Medulla oblongata (tissue), 1 donor: ENCODE results near the gene SSC5D.

Experiments used
- DNase-seq: peaks from one replicate; pipeline ENCODE4 v3.0.0-alpha.2; 2015; ENCODE audit errors: extremely low spot score

Gene SSC5D

DNA sequence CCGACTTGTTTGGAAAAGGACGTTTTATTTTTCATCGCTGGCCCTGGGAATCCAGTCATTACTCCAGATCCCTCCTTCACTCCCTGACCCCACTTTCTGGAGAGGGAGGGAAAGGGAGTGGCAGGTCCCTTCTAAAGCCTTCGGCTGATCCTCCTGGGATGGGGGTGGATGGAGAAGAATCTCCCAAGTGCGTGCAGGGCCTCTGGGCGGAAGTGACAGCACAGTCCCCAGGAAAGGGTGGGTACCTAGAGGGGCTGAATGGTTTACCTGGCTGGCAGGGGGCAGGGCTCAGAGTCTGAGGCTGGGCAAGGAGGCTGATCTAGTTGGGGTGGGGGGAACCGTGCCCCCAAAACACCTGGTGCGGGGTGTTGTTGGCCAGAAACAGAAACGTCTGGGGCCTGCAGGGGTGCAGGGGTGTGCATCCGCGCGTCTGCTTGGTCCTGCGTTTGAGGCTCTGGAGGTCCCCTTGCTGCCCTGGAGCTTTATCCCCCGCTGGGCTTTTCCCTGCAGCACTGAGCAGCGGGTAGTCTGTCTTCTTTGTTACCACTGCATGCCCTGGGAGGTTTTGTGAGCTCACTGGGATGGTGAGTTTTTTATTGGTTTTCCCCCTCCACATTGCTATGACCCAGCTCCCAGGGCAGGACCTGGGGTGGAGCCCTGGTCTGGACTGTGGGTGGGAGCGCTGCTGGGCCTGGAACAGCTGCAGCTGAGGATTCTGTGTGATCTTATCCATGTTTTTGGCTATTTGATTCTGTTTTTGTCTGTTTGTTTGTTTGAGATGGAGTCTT, 14.8 kb upstream of the SSC5D start:
- DNase-seq = no peak

DNA sequence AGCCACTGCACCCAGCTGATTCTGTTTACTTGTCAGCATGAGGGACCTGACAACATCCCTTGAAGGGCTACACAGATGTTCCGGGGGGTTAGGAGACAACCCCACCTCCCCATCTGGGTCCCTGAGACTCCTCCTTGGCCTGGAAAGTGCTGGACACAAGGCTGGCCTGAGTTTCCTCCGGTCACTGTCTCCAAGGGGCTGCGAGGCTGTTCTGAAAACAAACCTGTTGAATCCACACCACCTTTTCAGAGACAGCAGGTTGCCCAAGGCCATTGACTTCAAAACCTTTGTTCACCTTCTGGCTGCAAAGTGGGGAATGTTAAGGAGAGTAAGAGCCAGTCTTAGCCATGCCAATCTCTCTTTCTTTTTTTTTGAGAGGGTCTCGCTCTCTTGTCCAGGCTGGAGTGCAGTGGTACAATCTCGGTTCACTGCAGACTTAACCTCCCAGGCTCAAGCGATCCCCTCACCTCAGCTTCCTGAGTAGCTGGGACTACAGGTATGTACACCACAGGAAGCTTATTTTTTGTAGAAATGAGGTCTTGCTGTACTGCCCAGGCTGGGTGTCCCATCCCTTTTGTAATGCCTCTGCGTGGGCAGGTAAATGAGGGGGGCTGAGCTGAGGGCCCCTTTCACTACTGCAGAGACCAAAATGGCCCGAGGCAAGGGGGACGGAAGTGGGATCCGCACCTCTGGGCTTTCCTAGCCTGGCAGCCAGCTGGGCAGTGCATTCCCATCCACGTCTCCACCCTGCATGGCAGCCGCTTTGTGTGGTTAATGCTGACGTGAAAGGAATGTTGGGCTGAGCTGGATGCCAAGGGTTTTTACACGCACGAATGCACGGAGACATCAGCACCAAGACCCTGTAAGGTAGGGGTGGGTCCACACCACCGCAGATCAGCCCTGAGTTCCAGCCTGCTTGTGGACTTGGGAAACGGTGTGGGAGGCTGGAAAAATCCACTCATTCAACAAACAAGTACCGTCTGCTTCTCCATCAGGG, 13.7 kb upstream of the SSC5D start:
- no peak for DNase-seq

DNA sequence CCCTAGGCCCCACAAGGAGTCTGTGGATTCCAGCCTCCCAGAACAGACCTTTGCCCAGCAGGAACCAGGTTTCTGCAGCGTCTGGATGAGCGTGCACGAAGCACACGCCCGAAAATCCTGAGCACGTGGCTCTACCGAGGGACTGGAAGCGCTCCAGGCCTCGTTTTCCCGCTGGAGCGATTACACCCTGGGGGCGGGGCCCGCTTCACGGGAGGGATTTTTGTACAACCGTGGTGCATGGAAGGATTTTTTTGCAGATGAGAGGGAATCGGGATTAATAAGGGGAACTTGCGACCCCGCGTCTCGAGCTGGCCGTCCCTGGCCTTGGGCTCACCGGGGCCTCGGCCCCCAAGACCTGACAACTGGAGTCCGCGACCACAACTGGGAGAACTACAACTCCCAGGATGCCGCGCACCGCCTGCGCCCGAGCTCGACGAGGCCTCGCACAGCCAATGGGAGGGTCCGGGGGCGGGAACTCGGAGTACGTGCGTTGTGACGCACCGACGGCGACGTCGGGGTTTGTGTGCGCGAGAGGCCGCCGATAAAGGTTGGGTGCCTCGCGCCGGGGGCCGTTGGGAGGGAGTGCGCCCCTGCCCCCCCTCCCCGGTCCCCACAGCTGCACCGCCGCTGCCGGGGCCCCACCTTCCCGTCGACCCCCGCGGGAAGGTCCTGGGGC, 12.0 kb upstream of the SSC5D start, which contains the start of gene ZNF628:
ZNF628 (plus strand) TSS at position 518 of the 676 bp plus-strand sequence. CDS start 3,294 bp downstream, outside the sequence.
- DNase-seq = peak; percentile 99

DNA sequence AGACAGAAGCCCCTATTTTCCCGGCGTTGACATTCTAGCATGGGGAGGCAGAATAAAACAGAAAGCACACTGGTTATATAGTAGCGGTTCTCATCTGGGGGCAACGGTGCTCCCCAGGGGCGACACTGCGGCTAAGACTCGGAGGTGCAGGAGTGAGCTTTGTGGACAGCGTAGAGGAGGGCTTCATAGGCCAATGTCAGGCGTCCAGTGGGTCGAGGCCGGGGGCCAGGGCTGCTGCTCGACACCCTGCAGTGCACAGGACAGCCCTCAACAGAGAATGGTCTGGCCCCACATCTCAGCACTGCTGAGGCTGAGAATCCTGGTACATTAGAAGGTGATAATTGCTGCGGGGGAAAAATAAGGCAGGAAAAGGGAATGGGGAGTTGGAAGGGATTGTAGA, 10.3 kb upstream of the SSC5D start:
- no peak for DNase-seq

DNA sequence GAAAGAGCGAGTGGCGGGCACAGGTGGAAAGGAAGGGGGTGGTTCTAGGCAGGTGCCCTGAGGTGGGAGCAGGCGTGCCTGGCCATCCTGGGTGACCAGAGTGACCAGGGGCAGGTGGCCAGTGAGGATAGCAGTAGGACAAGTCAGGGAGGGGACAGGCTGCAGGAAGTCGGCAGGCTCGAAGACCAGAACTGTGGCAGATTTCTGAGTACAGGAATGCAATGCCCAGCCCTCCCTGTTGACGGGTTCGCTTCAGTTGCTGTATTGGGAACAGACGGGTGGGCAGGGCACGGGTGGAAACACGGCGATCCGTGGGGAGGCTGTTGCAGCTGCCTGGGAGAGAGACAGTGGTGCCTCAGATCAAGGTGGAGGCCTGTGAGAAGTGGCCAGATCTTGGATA, 9.9 kb upstream of the SSC5D start:
- no peak for DNase-seq

DNA sequence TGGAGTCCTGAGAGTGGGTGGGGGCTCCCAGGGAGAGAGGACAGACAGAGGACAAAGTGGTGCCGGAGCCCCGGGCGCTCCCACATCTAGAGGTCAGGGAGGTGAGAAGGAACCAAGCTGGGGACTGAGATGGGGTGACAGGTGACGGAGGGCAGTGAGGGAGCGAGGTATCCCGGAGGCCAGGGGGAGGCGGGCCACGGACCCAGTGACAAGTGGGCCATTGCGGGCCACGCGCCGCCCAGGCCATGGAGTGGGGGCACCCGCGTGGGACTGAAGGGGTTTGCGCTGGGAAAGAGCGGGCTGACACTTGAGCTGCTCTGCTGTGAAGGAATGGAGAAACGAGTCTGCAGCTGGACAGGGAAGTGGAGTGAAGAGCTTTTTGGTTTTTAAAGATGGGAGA, 9.2 kb upstream of the SSC5D start:
- DNase-seq = no peak

DNA sequence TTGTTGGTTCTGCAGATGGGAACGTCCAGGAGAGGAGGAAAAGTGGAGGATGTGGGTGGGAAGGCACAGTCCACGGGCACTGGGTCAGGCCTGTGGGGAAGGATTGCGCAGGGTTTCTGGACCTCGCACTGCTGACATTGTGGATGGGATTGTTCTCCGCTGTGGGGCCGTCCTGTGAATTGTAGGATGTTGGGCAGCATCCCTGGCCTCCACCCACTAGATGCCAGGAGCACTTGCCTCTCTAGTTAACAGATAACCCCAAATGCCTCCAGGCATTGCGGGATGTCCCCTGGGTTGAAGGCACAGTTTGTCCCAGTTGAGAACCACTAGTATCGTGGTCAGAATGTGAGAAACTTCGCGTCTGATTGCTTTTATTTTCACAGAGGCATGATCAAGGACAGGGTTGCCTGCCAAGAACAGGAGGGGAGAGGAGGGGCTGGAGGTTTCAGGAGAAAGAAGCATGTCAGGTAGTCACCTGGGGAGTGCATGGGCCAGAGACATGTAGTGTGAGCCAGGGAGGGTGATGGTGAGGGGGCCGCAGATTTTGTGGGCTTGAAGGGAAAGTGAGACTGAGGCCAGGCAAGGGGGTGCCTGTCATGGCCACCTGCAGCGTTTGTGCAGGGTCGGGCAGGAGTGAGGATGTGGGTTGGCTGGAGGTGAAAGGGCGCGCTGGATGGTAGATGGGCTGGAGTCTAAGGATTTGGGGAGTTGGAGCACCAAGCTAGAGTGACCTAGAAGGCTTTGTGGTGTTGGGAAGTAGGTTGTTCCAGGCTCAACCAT, 8.6 kb upstream of the SSC5D start:
- no peak for DNase-seq

DNA sequence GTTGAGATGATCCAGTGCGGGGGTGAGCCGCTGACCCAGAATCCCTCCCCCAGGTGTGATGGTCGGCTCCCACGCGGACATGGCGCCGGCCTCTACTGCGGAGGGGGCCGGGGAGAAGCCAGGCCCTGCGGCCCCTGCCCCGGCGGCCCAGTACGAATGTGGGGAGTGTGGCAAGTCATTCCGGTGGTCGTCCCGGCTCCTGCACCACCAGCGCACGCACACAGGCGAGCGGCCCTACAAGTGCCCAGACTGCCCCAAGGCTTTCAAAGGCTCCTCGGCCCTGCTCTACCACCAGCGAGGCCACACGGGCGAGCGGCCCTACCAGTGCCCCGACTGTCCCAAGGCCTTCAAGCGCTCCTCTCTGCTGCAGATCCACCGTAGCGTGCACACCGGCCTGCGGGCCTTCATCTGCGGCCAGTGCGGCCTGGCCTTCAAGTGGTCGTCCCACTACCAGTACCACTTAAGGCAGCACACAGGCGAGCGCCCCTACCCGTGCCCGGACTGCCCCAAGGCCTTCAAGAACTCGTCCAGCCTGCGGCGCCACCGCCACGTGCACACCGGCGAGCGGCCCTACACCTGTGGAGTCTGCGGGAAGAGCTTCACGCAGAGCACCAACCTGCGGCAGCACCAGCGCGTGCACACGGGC, 7.0 kb upstream of the SSC5D start:
- DNase-seq = no peak

DNA sequence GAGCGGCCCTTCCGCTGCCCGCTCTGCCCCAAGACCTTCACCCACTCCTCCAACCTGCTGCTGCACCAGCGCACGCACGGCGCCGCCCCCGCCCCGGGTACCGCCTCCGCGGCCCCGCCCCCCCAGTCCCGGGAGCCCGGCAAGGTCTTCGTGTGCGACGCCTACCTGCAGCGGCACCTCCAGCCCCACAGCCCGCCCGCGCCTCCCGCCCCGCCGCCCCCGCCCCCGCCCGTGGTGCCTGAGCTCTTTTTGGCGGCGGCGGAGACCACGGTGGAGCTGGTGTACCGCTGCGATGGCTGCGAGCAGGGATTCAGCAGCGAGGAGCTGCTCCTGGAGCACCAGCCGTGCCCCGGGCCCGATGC, 6.5 kb upstream of the SSC5D start:
- DNase-seq = no peak

DNA sequence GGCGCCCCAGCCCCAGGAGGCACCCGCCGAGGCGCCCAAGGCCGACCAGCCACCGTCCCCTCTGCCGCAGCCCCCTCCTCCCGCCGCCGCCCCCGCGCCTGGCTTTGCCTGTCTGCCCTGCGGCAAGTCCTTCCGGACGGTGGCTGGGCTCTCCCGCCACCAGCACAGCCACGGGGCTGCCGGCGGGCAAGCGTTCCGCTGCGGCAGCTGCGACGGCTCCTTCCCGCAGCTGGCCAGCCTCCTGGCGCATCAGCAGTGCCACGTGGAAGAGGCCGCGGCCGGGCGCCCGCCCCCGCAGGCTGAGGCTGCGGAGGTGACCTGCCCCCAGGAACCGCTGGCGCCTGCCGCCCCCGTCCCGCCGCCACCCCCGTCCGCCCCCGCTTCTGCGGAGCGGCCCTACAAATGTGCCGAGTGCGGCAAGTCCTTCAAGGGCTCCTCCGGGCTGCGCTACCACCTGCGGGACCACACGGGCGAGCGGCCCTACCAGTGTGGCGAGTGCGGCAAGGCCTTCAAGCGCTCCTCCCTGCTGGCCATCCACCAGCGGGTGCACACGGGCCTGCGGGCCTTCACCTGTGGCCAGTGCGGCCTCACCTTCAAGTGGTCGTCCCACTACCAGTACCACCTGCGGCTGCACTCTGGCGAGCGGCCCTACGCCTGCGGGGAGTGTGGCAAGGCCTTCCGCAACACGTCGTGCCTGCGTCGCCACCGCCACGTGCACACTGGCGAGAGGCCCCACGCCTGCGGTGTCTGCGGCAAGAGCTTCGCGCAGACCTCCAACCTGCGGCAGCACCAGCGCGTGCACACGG, 5.9 kb upstream of the SSC5D start:
- DNase-seq = no peak

DNA sequence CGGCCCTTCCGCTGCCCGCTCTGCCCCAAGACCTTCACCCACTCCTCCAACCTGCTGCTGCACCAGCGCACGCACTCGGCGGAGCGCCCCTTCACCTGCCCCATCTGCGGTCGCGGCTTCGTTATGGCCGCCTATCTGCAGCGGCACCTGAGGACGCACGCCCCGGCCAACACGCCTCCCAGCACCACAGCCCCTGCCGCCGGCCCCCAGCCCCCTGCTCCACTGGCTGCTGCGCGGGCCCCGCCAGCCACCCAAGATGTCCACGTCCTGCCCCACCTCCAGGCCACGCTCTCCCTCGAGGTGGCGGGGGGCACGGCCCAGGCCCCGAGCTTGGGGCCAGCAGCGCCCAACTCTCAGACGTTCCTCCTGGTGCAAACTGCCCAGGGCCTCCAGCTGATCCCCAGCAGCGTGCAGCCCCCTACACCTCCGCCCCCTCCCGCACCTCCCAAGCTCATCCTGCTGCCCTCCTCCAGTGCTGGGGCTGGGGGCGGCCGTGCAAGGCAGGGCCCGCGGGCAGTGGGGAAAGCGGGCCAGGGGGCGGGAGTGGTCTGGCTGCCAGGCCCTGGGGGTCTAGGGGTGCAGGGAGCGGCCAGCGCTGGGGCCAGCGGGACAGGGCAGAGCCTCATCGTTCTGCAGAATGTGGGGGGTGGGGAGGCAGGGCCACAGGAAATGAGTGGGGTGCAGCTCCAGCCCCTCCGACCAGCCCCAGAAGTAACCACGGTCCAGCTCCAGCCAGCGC, 5.1 kb upstream of the SSC5D start:
- no peak for DNase-seq

DNA sequence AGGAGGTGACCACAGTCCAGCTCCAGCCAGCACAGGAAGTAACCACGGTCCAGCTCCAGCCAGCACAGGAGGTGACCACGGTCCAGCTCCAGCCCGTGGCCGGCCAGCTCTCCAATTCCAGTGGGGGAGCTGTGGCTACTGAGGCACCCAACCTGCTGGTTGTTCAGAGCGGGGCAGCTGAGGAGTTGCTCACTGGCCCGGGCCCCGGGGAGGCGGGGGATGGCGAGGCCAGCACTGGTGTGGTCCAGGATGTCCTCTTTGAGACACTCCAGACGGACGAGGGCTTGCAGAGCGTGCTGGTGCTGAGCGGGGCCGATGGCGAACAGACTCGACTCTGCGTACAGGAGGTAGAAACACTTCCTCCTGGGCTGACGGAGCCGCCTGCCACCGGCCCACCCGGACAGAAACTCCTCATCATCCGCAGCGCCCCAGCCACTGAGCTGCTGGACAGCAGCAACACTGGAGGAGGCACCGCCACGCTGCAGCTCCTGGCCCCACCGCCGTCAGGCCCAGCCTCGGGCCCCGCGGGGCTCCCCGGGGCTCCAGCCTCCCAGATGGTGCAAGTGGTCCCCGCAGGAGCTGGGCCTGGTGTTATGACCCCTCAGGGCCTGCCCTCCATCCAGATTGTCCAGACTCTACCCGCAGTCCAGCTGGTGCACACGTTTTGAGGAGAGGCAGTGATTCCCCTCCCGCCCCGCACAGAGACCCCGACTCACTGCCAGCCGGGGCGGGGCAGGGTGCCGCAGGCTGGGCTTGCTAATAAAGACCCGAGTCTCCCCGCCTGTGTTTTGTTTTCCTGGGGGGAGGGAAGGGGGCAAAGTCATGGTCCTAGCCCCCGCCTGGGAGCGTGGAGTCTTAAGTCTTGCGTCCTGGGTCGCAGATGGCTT, 4.3 kb upstream of the SSC5D start:
- DNase-seq = no peak

DNA sequence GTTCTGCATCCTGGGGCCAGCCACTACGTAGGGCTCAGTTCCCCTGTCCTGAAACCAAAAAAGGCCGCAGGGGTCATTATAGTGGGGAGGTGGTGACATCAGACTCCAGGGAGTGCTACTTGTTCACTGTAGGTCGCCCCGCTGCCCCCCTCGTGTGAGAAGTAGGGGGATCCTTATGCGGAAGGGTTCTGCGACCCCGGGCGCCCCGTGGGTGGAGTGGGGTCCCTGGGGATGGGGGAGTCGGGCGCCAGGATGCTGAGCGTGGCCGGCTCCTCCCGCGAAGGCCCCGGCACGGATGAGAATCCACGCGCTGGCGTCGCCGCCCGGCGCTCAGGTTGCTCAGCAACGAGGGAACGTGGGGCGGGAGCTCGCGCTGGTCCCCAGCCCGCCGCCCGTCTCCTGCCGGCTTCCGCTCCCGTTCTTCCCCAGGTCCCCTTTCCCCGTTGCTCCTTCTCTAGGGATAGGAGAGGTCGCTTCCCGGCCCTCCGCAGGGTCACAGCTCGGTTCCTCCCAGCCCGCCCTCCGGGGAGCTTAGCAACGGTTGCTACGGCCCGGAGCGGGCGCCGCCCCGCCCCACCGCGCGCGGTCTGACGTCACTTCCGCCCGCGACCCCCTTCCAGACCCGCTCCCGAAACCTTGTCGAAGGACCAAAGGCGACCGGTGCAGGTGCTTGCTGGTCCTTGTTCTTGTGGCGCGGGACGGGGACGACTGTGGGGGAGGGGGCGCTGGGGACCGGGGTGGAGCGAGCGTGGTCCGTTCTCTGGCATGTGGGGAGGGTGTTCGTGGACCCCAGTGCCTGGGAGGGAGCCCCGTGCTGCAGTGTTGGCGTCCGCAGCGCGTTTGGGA, 3.4 kb upstream of the SSC5D start, which contains the start of gene NAT14:
NAT14 (plus strand) TSS at position 596 of the 846 bp plus-strand sequence. CDS start 521 bp downstream, outside the sequence.
- DNase-seq = peak; percentile 45

DNA sequence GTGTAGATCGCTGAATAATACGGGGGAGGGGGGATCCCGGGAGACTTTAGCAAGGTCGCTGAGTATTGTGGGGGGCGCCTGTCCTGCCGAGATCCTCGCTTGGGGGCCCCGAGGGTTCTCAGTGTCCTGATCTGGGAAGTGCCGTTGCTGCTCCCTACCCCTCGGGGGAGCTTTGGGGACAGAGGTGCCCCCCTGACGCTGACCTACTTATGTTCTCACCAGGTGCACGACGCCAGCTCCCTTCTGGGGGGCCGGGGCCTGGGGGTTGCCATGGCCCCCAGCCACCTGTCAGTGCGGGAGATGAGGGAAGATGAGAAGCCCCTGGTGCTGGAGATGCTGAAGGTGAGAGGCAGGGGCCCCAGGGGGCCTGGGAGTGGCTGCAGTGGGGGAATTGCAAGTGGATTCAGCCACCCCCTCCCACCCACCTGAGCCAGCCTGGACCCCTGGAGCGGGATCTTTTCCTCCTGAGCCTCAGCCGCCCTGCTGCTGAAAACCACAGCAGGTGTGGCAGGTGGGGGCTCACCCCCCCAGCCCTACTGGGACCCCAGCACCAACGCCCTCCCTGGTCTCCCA, 2.7 kb upstream of the SSC5D start:
- no peak for DNase-seq

DNA sequence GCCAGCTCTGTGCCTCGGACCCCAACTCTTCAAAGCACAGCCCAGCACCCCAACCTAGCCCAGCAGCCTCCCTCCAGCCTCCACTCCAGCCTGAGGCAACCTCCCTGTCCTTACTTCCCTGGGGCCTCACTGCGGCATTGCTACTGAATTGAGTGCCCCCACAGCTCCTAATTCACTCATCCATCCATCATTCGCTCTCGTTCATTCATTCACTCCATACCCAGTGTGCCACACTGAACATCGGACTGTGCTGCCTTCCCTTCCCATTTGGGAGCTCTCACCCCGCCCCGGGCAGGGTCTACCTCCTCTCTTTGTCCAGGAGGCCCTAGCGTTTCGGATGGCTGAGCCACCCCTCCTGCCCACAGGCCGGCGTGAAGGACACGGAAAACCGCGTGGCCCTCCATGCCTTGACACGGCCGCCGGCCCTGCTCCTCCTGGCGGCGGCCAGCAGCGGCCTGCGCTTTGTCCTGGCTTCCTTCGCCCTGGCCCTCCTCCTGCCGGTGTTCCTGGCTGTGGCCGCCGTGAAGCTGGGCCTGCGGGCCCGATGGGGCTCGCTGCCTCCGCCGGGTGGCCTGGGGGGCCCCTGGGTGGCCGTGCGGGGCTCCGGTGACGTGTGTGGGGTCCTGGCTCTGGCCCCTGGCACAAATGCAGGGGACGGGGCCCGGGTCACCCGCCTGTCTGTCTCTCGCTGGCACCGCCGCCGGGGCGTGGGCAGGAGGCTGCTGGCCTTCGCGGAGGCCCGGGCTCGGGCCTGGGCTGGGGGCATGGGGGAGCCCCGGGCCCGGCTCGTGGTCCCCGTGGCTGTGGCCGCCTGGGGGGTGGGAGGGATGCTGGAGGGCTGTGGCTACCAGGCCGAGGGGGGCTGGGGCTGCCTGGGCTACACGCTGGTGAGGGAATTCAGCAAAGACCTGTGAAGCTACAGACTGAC, 1.9 kb upstream of the SSC5D start:
- no peak for DNase-seq
